ENCODE measurements around the gene GLRX2.

GLRX2 gene

DNA sequence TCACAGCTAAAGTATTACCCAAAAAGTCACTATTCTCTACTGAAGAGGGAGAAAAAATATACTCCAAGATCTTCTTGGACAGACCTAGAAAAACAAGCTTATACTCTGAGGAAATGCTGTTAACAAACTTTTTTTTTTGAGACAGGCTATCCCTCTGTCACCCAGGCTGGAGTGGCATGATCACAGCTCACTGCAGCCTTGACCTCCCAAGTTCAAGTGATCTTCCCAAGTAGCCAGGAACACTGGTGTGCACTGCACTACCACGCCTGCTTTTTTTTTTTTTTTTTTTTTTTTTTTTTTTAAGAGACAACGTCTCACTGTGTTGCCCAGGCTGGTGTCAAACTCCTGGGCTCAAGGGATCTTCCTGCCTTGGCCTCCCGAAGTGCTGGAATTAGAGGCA lies 17.3 kb downstream of the GLRX2 start:
- TF ChIP-seq, protein P1, sequence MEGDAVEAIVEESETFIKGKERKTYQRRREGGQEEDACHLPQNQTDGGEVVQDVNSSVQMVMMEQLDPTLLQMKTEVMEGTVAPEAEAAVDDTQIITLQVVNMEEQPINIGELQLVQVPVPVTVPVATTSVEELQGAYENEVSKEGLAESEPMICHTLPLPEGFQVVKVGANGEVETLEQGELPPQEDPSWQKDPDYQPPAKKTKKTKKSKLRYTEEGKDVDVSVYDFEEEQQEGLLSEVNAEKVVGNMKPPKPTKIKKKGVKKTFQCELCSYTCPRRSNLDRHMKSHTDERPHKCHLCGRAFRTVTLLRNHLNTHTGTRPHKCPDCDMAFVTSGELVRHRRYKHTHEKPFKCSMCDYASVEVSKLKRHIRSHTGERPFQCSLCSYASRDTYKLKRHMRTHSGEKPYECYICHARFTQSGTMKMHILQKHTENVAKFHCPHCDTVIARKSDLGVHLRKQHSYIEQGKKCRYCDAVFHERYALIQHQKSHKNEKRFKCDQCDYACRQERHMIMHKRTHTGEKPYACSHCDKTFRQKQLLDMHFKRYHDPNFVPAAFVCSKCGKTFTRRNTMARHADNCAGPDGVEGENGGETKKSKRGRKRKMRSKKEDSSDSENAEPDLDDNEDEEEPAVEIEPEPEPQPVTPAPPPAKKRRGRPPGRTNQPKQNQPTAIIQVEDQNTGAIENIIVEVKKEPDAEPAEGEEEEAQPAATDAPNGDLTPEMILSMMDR (conservative IDR thresholded peaks at IDR 0.05; ENCODE audit: control insufficient read depth, insufficient read depth, low read depth, low read length): no peak
- no peak for DNase-seq (ENCODE audit: low read depth)
- H3K4me3 ChIP-seq (ENCODE audit: control insufficient read depth, low read depth, low read length): no peak overlapping the region

DNA sequence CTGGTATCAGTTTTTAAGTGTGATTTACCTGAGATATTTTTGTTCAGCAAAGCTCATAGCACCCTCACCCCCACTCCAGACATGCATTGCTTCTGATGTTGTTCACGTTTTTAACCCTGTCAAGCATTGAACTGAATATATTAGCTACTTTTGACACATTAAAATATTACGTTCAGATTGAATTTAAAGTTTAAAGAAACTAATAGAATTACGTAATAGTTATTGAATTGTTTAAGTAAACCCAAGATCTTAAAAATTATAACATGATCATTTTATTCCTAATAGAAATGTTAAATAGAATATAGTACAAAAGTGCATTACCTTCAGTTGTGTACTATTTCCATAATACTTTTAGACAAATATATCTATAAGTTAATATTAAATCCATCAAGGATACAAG lies 18.9 kb downstream of the GLRX2 start:
- DNase-seq (ENCODE audit: low read depth): no peak
- TF ChIP-seq, protein P1 (conservative IDR thresholded peaks at IDR 0.05; ENCODE audit: control insufficient read depth, insufficient read depth, low read depth, low read length): no peak
- H3K4me3 ChIP-seq (ENCODE audit: control insufficient read depth, low read depth, low read length): no peak overlapping the region

DNA sequence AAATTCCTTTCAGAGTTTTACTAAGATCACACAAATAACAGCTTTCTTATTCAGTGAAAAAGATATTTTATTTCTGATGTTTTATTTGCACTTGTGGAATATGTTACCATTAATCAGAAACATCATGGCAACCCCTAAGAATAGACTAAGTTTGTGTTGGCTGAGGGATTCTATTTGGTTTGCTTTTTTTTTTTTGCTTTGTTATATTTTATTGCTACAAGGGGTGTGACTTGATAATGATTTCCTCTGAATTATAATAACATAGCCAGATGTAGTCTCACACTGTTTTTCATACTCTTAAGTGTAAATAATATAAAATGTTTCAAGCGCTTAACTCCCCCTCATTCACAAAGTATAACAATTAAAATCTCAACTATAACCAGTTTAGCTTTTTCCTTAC lies 20.0 kb downstream of the GLRX2 start:
- TF ChIP-seq, protein P1 (conservative IDR thresholded peaks at IDR 0.05; ENCODE audit: control insufficient read depth, insufficient read depth, low read depth, low read length): no peak
- no peak overlapping the region for H3K4me3 ChIP-seq (ENCODE audit: control insufficient read depth, low read depth, low read length)
- no peak for DNase-seq (ENCODE audit: low read depth)

DNA sequence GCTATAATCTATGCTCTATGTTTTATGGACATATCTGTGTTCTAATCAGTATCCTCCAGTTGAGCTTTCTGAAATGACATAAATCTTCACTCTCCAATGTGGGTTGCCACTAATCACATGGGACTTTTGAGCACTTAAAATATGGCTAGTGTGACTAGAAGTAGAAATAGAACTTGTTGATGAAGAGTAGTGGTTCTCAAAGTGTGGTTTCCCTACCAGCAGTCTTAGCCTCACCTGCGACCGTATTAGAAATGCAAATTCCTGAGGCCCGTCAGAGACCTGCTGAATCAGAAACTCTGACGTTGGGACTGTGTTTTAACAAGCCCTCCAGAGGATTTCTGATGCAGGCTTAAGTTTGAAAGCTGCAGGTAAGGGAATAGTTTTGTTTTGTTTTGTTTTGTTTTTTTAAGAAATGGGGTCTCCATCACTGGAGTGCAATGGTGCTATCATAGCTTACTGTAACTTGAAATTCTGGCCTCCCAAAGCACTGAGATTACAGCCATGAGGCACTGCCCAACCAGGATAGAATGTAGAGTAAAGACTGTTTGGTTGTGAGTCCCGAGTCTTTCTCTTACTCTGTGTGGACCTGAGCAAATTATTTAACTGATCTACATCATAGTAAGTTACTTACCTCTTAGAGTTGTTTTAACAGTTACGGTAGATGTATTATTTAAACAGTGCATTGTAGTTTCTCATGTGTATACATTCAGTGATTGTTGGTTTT lies 21.7 kb downstream of the GLRX2 start:
- no peak overlapping the region for H3K4me3 ChIP-seq (ENCODE audit: control insufficient read depth, low read depth, low read length)
- TF ChIP-seq, protein P1 (conservative IDR thresholded peaks at IDR 0.05; ENCODE audit: control insufficient read depth, insufficient read depth, low read depth, low read length): no peak
- no peak for DNase-seq (ENCODE audit: low read depth)

DNA sequence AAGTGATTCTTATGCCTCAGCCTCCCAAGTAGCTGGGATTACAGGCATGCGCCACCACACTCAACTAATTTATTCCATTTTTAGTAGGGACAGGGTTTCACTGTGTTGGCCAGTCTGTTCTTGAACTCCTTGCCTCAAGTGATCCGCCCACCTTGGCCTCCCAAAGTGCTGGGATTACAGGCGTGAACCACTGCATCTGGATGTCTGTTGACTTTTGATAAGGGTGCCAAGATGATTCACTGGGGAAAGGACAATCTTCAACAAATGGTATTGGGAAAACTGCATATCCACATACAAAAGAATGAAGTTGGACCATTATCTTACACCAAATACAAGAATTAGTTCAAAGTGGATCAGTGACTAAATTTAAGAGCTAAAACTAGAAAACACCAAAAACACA lies 26.0 kb downstream of the GLRX2 start:
- TF ChIP-seq, protein P1 (conservative IDR thresholded peaks at IDR 0.05; ENCODE audit: control insufficient read depth, insufficient read depth, low read depth, low read length): no peak
- peak; percentile 22 for DNase-seq (ENCODE audit: low read depth)
- no peak overlapping the region for H3K4me3 ChIP-seq (ENCODE audit: control insufficient read depth, low read depth, low read length)

DNA sequence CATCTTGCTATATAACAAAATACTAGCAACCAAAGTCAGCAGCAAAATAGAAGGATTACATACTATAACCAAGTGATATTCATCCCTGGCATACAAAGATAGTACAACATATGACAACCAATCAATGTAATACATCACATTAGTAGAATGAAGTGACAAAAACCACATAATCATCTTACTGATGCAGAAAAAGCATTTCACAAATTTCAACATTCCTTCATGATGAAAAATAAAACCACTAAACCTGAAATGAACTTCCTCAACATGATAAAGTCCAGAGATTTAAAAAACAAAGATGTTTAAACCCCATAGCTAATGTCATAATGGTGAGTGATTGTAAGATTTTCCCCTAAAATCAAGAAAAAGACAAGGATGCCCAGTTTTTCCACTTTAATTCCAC lies 27.2 kb downstream of the GLRX2 start:
- TF ChIP-seq, protein P1 (conservative IDR thresholded peaks at IDR 0.05; ENCODE audit: control insufficient read depth, insufficient read depth, low read depth, low read length): no peak
- H3K4me3 ChIP-seq (ENCODE audit: control insufficient read depth, low read depth, low read length): no peak overlapping the region
- no peak for DNase-seq (ENCODE audit: low read depth)
